Duodenal mucosa (tissue), 2 donors: Measurements from ENCODE around the gene ZNF219.

Experiments
- H3K27ac ChIP-seq: one replicate; pipeline ENCODE4 v1.7.0; 2013; ENCODE audit warnings: low read depth, low read length
- H3K27me3 ChIP-seq, 2 donors: one replicate each; pipeline ENCODE4 v1.7.0; 2013; ENCODE audit warnings: low read length in 2 of 2, control low read depth in 1 of 2; ENCODE audit not compliant: insufficient read depth in 2 of 2, control insufficient read depth in 1 of 2
- H3K36me3 ChIP-seq, 2 donors: one replicate each; pipeline ENCODE4 v1.7.0; 2013; ENCODE audit warnings: low read length in 2 of 2, control low read depth in 1 of 2; ENCODE audit not compliant: insufficient read depth in 2 of 2, control insufficient read depth in 1 of 2
- H3K4me1 ChIP-seq, 2 donors: one replicate each; pipeline ENCODE4 v1.7.0; 2013; ENCODE audit warnings: low read length in 2 of 2, control low read depth in 1 of 2; ENCODE audit not compliant: insufficient read depth in 2 of 2, control insufficient read depth in 1 of 2
- H3K4me3 ChIP-seq, 2 donors: one replicate each; pipeline ENCODE4 v1.7.0; 2013; ENCODE audit warnings: low read length in 2 of 2, low read depth in 1 of 2
- H3K9ac ChIP-seq, 2 donors: one replicate each; pipeline ENCODE4 v1.7.0; 2013; ENCODE audit warnings: low read length in 2 of 2, low read depth in 1 of 2
- H3K9me3 ChIP-seq, 2 donors: one replicate each; pipeline ENCODE4 v1.7.0; 2013; ENCODE audit warnings: low read length in 2 of 2, control low read depth in 1 of 2; ENCODE audit not compliant: control insufficient read depth in 1 of 2

Gene ZNF219

DNA sequence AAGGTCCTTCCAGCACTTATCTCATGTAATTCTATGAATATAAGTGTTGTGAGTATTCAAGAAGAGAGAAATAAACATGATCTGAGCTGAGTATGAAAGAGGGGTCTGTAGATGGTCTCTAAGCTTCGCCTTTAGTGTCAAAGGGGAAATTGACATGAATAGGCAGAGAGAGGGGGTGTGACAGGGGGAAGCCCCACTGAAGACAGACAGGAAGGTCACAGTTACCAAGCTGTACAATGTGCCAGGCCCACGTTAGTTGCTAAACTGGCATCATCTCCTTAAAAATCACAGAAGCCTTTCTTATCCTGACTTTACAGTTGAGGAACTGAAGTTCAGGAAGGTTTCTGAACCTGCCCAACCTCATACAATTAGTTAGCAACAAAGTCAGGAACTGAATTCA lies 20.8 kb downstream of the ZNF219 start:
- Histone ChIP-seq H3K27me3 (no peaks in the 10 kb centered on the region), H3K4me1 (peaks cover 4 to 6% of the 10 kb centered on the region in 2 donors), H3K36me3 (peaks cover 35 to 74% of the 10 kb centered on the region in 2 donors), H3K4me3 (no peak overlapping the region), H3K9me3 (no peaks in the 10 kb centered on the region), H3K9ac (no peak overlapping the region), H3K27ac (no peak overlapping the region)

GRCh38 chr14:21075719-21076437 lies 22.6 kb downstream of the ZNF219 start:
- Histone ChIP-seq H3K4me3 (no peak overlapping the region), H3K9me3 (no peaks in the 10 kb centered on the region), H3K9ac (no peak overlapping the region), H3K36me3 (peaks cover 27 to 58% of the 10 kb centered on the region in 2 donors), H3K27me3 (no peaks in the 10 kb centered on the region), H3K4me1 (peaks cover 16 to 17% of the 10 kb centered on the region in 2 donors), H3K27ac (no peak overlapping the region)

DNA sequence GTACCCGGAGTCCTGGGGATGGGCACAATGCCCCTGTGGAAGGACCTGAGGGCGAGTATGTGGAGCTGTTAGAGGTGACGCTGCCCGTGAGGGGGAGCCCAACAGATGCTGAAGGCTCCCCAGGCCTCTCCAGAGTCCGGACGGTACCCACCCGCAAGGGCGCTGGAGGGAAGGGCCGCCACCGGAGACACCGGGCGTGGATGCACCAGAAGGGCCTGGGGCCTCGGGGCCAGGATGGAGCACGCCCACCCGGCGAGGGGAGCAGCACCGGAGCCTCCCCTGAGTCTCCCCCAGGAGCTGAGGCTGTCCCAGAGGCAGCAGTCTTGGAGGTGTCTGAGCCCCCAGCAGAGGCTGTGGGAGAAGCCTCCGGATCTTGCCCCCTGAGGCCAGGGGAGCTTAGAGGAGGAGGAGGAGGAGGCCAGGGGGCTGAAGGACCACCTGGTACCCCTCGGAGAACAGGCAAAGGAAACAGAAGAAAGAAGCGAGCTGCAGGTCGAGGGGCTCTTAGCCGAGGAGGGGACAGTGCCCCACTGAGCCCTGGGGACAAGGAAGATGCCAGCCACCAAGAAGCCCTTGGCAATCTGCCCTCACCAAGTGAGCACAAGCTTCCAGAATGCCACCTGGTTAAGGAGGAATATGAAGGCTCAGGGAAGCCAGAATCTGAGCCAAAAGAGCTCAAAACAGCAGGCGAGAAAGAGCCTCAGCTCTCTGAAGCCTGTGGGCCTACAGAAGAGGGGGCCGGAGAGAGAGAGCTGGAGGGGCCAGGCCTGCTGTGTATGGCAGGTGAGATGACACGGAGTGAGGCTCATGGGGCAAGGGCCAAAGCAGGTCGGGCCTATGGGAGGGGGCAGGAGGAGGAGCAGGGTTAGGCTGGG lies 23.8 kb downstream of the ZNF219 start:
- Histone ChIP-seq H3K27ac (no peak overlapping the region), H3K36me3 (peaks cover 23 to 45% of the 10 kb centered on the region in 2 donors), H3K4me3 (no peak overlapping the region), H3K27me3 (peaks cover 0 to under 1% of the 10 kb centered on the region in 2 donors), H3K4me1 (peaks cover 17 to 18% of the 10 kb centered on the region in 2 donors), H3K9me3 (no peaks in the 10 kb centered on the region), H3K9ac (no peak overlapping the region)

- H3K27me3 ChIP-seq, result peaks cover 0 to 6% of the 10 kb centered on the region in 2 donors
- no peak overlapping the region for H3K27ac ChIP-seq
- H3K36me3 ChIP-seq, result peaks cover 21 to 39% of the 10 kb centered on the region in 2 donors
- H3K9ac ChIP-seq, result no peak overlapping the region
- H3K4me1 ChIP-seq, result peaks cover 23 to 25% of the 10 kb centered on the region in 2 donors
- no peak overlapping the region for H3K4me3 ChIP-seq
- no peaks in the 10 kb centered on the region for H3K9me3 ChIP-seq
These were observed 24.5 kb downstream of the ZNF219 start for GRCh38 chr14:21073921-21074320.

DNA sequence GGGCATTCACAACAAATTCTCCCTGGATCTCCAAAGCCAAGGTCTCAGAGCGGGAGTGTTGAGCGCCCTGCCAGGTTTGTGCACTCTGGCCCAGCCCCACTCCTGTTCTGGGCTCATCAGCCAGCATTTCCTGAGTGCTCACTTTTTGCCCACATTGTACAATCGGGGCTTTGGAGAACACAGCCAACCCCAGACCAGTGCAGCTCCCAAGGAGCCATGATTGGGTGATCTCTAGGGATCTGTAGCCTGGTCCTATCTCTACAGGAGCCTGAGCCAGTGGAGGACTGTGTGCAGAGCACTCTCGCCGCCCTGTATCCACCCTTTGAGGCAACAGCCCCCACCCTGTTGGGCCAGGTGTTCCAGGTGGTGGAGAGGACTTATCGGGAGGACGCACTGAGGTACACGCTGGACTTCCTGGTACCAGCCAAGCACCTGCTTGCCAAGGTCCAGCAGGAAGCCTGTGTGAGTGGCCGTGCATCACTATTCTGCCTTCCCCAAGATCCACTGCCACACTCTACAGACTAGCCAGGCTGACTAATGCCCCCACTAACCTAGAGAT lies 25.6 kb downstream of the ZNF219 start:
- no peak overlapping the region for H3K9ac ChIP-seq
- peaks cover 15 to 28% of the 10 kb centered on the region in 2 donors for H3K36me3 ChIP-seq
- peaks cover 0 to 10% of the 10 kb centered on the region in 2 donors for H3K27me3 ChIP-seq
- no peak overlapping the region for H3K27ac ChIP-seq
- no peaks in the 10 kb centered on the region for H3K9me3 ChIP-seq
- peaks cover 29 to 32% of the 10 kb centered on the region in 2 donors for H3K4me1 ChIP-seq
- H3K4me3 ChIP-seq, result no peak overlapping the region

DNA sequence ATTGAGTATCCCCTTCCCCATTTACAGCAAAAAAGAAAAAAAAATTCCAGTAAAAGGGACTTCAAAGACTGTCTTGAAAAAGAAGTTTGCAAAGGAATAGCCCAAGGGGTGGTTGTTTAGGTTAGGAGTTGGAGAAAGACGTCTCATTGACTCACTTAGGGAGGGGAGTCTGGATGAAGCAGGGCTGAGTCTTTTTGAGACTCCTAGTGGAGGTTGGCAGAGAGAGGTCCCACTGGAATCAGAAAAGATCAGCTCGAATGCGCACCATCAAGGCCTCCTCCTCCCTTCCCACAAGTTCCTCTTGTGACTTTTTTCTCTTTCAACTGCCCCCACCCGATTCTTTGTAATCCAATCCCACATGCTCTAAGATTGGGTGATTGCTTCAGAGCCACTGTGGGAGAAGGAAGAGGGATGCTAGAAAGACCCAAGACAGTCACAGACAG lies 26.4 kb downstream of the ZNF219 start:
- H3K36me3 ChIP-seq, result peaks cover 8 to 22% of the 10 kb centered on the region in 2 donors
- peak overlapping the region; percentile 74 for H3K27ac ChIP-seq
- H3K9me3 ChIP-seq, result no peaks in the 10 kb centered on the region
- H3K4me1 ChIP-seq, result peaks cover 29 to 32% of the 10 kb centered on the region in 2 donors
- peak overlapping the region; percentile 81 to 94 for H3K4me3 ChIP-seq
- H3K9ac ChIP-seq, result peak overlapping the region; percentile 77 to 90
- peaks cover 0 to 10% of the 10 kb centered on the region in 2 donors for H3K27me3 ChIP-seq

DNA sequence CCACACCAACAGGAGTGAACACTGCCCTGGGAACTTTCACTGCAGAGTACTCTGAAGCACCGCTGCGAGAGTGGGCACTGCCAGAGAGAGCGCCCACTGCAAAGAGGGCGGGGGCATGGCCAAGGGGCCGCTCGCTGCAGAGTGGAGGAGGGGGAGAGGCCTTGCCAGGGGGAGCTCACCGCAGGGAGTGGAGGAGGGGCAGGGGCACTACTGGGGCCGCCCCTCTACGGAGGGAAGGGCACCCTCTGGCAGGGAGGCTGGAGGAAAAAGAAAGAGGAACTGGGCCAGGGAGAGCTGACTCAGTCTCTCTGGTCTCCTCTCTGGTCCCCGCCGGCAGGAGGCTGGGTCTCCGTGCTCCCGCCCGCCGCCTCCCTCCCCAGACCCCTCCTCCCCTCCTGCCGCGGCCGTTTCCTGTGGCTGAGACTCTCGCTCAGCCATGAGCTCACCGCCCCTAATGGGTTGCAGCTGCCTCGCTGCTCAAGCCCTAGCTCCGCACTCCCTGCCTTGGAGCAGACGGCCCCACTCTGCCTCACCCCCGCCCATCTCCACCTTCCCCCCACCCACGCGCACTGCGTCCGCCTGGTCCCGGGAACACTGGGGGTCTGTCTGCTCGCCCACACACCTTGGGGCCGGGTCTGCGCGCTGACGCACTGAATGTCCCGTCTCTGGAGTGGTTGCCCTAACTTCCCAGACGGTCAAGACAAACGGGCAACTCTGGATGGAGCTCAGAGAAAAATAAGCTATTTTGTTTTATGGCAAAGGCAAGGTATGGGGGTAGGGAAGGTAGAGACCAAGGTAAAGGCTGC lies 27.0 kb downstream of the ZNF219 start:
- peak overlapping the region; percentile 77 to 90 for H3K9ac ChIP-seq
- H3K9me3 ChIP-seq, result no peaks in the 10 kb centered on the region
- peak overlapping the region; percentile 81 to 94 for H3K4me3 ChIP-seq
- H3K27me3 ChIP-seq, result peaks cover 0 to 10% of the 10 kb centered on the region in 2 donors
- H3K4me1 ChIP-seq, result peaks cover 29 to 32% of the 10 kb centered on the region in 2 donors
- peaks cover 8 to 15% of the 10 kb centered on the region in 2 donors for H3K36me3 ChIP-seq
- peak overlapping the region; percentile 74 for H3K27ac ChIP-seq

DNA sequence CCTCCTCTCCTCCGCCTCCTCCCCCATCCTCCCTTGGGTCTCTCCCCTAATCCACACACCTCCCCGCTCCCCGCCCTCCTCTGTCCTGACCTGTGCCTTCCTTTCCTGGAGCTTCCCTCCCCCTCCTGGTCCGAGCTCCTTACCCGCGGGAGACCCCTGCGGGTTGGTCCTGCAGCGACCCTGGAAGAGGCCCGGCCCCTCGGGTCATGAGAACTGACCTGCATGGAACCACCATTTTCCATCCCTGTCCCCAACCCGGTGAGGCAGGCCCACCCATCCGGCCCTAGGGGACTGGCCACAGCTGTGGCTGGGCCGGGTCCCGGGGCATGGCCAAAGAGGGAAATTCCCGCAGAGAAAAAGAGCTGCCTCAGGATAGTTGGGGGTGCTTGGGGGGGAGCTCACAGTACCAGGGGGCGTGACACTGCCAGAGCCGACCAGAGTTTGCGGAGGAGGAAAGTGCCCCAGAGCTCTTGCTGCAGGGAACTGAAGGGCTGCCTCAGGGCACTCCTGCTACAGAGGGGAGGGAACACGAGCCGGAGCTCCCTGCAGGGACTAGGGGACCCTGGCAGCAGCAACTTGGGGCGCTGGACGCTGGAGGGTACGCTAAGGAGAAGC lies 27.7 kb downstream of the ZNF219 start:
- H3K27me3 ChIP-seq, result peaks cover 0 to 10% of the 10 kb centered on the region in 2 donors
- peaks cover under 1 to 8% of the 10 kb centered on the region in 2 donors for H3K36me3 ChIP-seq
- H3K9ac ChIP-seq, result peak overlapping the region; percentile 77 to 90
- peaks cover 29 to 32% of the 10 kb centered on the region in 2 donors for H3K4me1 ChIP-seq
- H3K27ac ChIP-seq, result peak overlapping the region; percentile 74
- no peaks in the 10 kb centered on the region for H3K9me3 ChIP-seq
- peak overlapping the region; percentile 81 to 94 for H3K4me3 ChIP-seq

- peaks cover 29 to 32% of the 10 kb centered on the region in 2 donors for H3K4me1 ChIP-seq
- H3K27ac ChIP-seq, result peak within 1 kb of the TSS; percentile 74
- peaks cover 0 to 10% of the 10 kb centered on the region in 2 donors for H3K27me3 ChIP-seq
- H3K4me3 ChIP-seq, result peak within 1 kb of the TSS; percentile 81 to 94
- H3K36me3 ChIP-seq, result peaks cover 0 to 3% of the 10 kb centered on the region in 2 donors
- no peaks in the 10 kb centered on the region for H3K9me3 ChIP-seq
- peak within 1 kb of the TSS; percentile 77 to 90 for H3K9ac ChIP-seq
These were observed 28.3 kb downstream of the ZNF219 start, which contains the start of gene ARHGEF40 for GRCh38 chr14:21070083-21070609. Gene ARHGEF40 (plus strand): TSS chr14:21070304. CDS start chr14:21070397, 93 bp downstream.
